Loucy (cell line): Measurements from ENCODE around the gene PATE2.

Experiments
- H2AFZ ChIP-seq: fragments of 200-600 bp; sonication (generic); 2 replicates; pipeline ENCODE4 v1.6.0; 2016; ENCODE audit warnings: antibody characterized with exemption, mild to moderate bottlenecking, low read length, moderate library complexity
- H3F3A ChIP-seq: fragments of 200-600 bp; 2 replicates; pipeline ENCODE4 v1.6.0; 2016; ENCODE audit warnings: antibody characterized with exemption, low read depth, mild to moderate bottlenecking
- H3K27me3 ChIP-seq: fragments of 200-600 bp; sonication (generic); 2 replicates; pipeline ENCODE4 v1.6.1; 2014; ENCODE audit warnings: low read length, mild to moderate bottlenecking; ENCODE audit not compliant: insufficient read depth, poor library complexity, severe bottlenecking
- H3K36me3 ChIP-seq: fragments of 200-600 bp; sonication (generic); 2 replicates; pipeline ENCODE4 v1.6.1; 2016; ENCODE audit warnings: low read length; ENCODE audit not compliant: insufficient read depth
- H3K4me1 ChIP-seq: fragments of 200-600 bp; sonication (generic); 2 replicates; pipeline ENCODE4 v1.5.1; 2014; ENCODE audit warnings: low read length, mild to moderate bottlenecking; ENCODE audit not compliant: insufficient read depth, poor library complexity, severe bottlenecking
- H3K4me2 ChIP-seq: fragments of 200-600 bp; sonication (generic); 2 replicates; pipeline ENCODE4 v1.6.0; 2014; ENCODE audit warnings: antibody characterized with exemption, low read length, low read depth, mild to moderate bottlenecking; ENCODE audit not compliant: poor library complexity, severe bottlenecking
- H3K4me3 ChIP-seq: fragments of 200-600 bp; sonication (generic); 2 replicates; pipeline ENCODE4 v1.5.1; 2014; ENCODE audit warnings: low read length, mild to moderate bottlenecking, mixed read lengths; ENCODE audit not compliant: poor library complexity, severe bottlenecking
- H3K79me2 ChIP-seq: fragments of 200-600 bp; sonication (generic); 2 replicates; pipeline ENCODE4 v1.6.1; 2014; ENCODE audit warnings: low read length; ENCODE audit not compliant: insufficient read depth
- H3K9ac ChIP-seq: fragments of 200-600 bp; sonication (generic); 2 replicates; pipeline ENCODE4 v1.6.0; 2014; ENCODE audit warnings: mild to moderate bottlenecking, low read depth, low read length, moderate library complexity; ENCODE audit not compliant: poor library complexity, severe bottlenecking
- H3K9me2 ChIP-seq: fragments of 200-600 bp; sonication (generic); replicated peaks from 2 replicates; pipeline ENCODE4 v1.6.1; 2016; ENCODE audit warnings: low read depth, low read length, mixed read lengths
- H3K9me3 ChIP-seq: fragments of 200-600 bp; sonication (generic); 2 replicates; pipeline ENCODE4 v1.6.1; 2014; ENCODE audit warnings: mild to moderate bottlenecking, antibody characterized with exemption, low read length, low read depth; ENCODE audit not compliant: insufficient read depth
- H4K20me1 ChIP-seq: fragments of 200-600 bp; sonication (generic); 2 replicates; pipeline ENCODE4 v1.6.0; 2014; ENCODE audit warnings: antibody characterized with exemption, low read length, mild to moderate bottlenecking; ENCODE audit not compliant: insufficient read depth, poor library complexity, severe bottlenecking
- EZH2phosphoT487 ChIP-seq: fragments of 200-600 bp; IDR thresholded peaks from 2 replicates; pipeline ENCODE4 v1.6.1; 2018; ENCODE audit warnings: antibody characterized with exemption, mild to moderate bottlenecking, moderate library complexity, borderline replicate concordance
- TF ChIP-seq, protein P1 (sequence below): fragments of 200-600 bp; sonication (generic); conservative IDR thresholded peaks from 2 replicates; pipeline ENCODE4 v1.5.1; 2014; ENCODE audit warnings: mild to moderate bottlenecking, antibody characterized with exemption, low read length

The PATE2 gene

DNA sequence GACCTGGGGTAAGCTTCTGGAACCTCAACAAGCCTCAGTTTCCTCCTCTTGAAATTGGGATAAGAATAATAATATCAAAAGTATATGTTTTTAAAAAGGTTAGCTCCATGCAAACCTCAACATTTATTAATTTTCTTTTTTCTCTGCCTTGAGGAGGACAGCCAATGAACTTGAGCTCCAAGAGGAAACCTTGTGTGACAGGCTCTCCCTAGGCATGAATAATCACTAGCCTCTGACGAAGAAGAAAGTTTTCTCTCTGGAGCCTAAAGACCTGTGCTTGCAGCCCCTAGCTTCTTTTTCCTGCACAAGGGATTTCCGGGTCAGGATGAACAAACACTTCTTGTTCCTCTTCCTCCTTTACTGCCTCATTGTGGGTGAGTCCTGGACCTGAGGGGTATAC, 9.2 kb upstream of the PATE2 start, which contains the start of gene PATE3:
Gene PATE3, plus strand, starts transcription at position 301 of the 400 bp plus-strand sequence. Its CDS starts 25 bp downstream, at position 326.
- Histone ChIP-seq H3F3A (no peaks in the 10 kb centered on the region), H3K4me2 (no peak within 1 kb of the TSS), H3K4me1 (no peaks in the 10 kb centered on the region), H3K4me3 (no peak within 1 kb of the TSS), H3K36me3 (no peaks in the 10 kb centered on the region), H3K9ac (no peak within 1 kb of the TSS), H3K79me2 (no peaks in the 10 kb centered on the region), H3K9me3 (no peaks in the 10 kb centered on the region), H3K27me3 (no peaks in the 10 kb centered on the region), H2AFZ (no peak within 1 kb of the TSS), H3K9me2 (no peaks in the 10 kb centered on the region), H4K20me1 (no peaks in the 10 kb centered on the region)
- TF ChIP-seq, protein P1, sequence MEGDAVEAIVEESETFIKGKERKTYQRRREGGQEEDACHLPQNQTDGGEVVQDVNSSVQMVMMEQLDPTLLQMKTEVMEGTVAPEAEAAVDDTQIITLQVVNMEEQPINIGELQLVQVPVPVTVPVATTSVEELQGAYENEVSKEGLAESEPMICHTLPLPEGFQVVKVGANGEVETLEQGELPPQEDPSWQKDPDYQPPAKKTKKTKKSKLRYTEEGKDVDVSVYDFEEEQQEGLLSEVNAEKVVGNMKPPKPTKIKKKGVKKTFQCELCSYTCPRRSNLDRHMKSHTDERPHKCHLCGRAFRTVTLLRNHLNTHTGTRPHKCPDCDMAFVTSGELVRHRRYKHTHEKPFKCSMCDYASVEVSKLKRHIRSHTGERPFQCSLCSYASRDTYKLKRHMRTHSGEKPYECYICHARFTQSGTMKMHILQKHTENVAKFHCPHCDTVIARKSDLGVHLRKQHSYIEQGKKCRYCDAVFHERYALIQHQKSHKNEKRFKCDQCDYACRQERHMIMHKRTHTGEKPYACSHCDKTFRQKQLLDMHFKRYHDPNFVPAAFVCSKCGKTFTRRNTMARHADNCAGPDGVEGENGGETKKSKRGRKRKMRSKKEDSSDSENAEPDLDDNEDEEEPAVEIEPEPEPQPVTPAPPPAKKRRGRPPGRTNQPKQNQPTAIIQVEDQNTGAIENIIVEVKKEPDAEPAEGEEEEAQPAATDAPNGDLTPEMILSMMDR: no peak
- no peak for TF ChIP-seq EZH2phosphoT487

DNA sequence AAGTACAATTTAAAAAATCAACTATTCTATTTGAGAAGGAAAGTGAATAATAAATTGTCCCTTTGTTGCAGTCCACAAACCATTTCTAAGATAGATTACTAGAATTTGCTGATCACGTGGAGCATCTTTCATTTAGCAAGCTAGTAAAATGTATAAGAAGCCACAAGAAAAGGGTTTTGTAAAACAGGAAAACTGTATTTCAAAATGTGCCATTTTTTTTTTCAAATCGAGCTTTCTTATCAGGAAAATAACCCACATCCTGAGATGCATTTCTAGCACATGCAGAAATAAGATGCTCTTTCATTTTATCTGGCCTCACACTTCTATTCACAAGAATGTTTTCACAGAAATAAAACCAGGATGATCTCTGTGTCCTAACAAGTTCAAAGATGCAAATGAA, 6.0 kb upstream of the PATE2 start:
- Histone ChIP-seq H3K27me3 (no peaks in the 10 kb centered on the region), H3F3A (no peaks in the 10 kb centered on the region), H3K9me2 (no peaks in the 10 kb centered on the region), H3K9me3 (no peaks in the 10 kb centered on the region), H3K4me1 (no peaks in the 10 kb centered on the region), H4K20me1 (no peaks in the 10 kb centered on the region), H2AFZ (no peak overlapping the region), H3K9ac (no peak overlapping the region), H3K79me2 (no peaks in the 10 kb centered on the region), H3K4me2 (no peak overlapping the region), H3K4me3 (no peak overlapping the region), H3K36me3 (no peaks in the 10 kb centered on the region)
- TF ChIP-seq EZH2phosphoT487: no peak
- TF ChIP-seq, protein P1: no peak

DNA sequence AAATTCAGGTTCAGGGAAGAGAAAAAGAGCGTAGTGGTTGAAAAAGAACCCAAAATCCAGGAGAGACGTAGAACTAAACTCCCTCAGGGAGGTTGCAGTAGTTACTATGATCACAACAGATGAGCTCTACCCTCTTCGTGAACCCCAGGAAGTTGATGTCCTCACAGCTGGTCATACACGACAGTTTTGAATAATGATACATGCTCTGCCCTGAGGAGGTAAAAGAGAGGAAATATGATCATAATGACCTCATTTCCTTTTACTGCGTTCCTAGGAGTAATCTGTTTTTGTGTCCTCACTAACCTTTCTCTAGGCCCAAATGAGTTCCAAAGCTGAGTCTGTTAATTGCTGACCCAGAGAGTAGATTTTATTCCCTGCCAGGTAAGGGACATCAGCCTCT, 1.3 kb downstream of the PATE2 start:
- no peak for TF ChIP-seq EZH2phosphoT487
- TF ChIP-seq, protein P1: no peak
- Histone ChIP-seq H3K4me1 (no peaks in the 10 kb centered on the region), H3K4me2 (no peak overlapping the region), H3F3A (no peaks in the 10 kb centered on the region), H3K36me3 (no peaks in the 10 kb centered on the region), H3K9me3 (no peaks in the 10 kb centered on the region), H3K79me2 (no peaks in the 10 kb centered on the region), H2AFZ (no peak overlapping the region), H4K20me1 (no peaks in the 10 kb centered on the region), H3K9me2 (no peaks in the 10 kb centered on the region), H3K4me3 (no peak overlapping the region), H3K9ac (no peak overlapping the region), H3K27me3 (no peaks in the 10 kb centered on the region)
